Measurements from ENCODE around the gene ANKRD12. TPM values are rescaled to one million over a fixed set of nuclear protein-coding genes. Genes with fewer than 3 reads are reported as not detected.

ANKRD12 gene
- polyA plus RNA-seq, 3 donors from 2014 or later: 8.8 to 69.7 (median 35.7) TPM

GRCh38 chr18:9285604-9286003 lies 149.0 kb downstream of the ANKRD12 start:
- H3K36me3 Mint-ChIP-seq: peaks cover 5 to 16% (median 10%) of the 10 kb centered on the region in 3 donors
- peak overlapping the region in 1 of 6 donors; percentile 44 for H3K27ac Mint-ChIP-seq
- peaks cover 0 to 1% of the 10 kb centered on the region in 2 donors for H3K4me1 Mint-ChIP-seq
- DNase-seq: no peak
- H3K9me3 Mint-ChIP-seq: peaks cover 0 to 2% (median 0%) of the 10 kb centered on the region in 6 donors
- H3K27me3 Mint-ChIP-seq (ENCODE audit: low read depth in 3 of 3): peaks cover 0 to 2% (median 0%) of the 10 kb centered on the region in 3 donors
- no peak overlapping the region for H3K4me3 Mint-ChIP-seq

DNA sequence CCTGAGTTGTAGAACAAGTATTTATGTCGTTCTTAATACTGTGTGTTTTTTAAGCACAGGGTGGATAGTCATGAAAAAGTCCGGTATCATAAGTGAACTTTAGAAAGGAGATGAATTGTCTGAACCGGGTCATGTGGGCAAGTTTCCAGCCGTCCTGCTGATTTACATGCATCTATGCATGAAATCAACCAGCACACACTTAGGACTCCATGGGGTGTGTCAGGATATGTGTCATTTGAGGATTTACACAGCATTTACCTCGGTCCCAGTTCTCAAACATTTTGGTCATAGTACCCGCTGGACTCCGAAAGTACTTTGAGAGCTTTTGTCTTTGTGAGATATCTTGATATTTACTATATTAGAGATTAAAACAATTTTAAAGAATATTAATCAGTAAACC lies 150.5 kb downstream of the ANKRD12 start:
- peaks cover 0 to 2% (median 0%) of the 10 kb centered on the region in 6 donors for H3K9me3 Mint-ChIP-seq
- DNase-seq: no peak
- peaks cover 0 to 17% (median 5%) of the 10 kb centered on the region in 3 donors for H3K36me3 Mint-ChIP-seq
- no peak overlapping the region for H3K4me3 Mint-ChIP-seq
- peaks cover 0 to 1% of the 10 kb centered on the region in 2 donors for H3K4me1 Mint-ChIP-seq
- peak overlapping the region in 1 of 6 donors; percentile 39 for H3K27ac Mint-ChIP-seq
- peaks cover 0 to 3% (median 2%) of the 10 kb centered on the region in 3 donors for H3K27me3 Mint-ChIP-seq (ENCODE audit: low read depth in 3 of 3)

DNA sequence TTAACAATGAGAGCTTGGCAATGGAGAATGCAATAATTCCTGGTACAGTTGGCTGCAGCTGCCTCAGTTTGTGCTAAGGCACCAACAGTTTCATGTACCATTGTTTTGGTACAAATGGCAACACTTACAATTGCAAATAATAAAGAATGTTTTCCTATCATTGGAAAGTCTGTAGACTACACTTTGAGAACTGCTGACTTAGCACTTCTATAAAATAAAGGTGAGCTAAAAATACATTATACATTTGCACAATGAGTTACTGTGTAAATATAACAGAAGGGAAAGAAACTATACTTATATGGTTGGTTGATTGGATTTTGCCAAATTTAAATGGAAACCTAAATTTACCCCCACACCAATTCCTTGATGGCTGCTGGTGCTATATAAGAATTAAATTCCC lies 153.1 kb downstream of the ANKRD12 start:
- Mint-ChIP-seq H3K27me3 (ENCODE audit: low read depth in 3 of 3) (peaks cover 0 to 4% (median 3%) of the 10 kb centered on the region in 3 donors), H3K4me1 (peaks cover 0 to 1% of the 10 kb centered on the region in 2 donors), H3K27ac (no peak overlapping the region), H3K9me3 (peaks cover 2 to 20% (median 13%) of the 10 kb centered on the region in 6 donors), H3K4me3 (no peak overlapping the region), H3K36me3 (peaks cover 10 to 38% (median 12%) of the 10 kb centered on the region in 3 donors)
- no peak for DNase-seq

DNA sequence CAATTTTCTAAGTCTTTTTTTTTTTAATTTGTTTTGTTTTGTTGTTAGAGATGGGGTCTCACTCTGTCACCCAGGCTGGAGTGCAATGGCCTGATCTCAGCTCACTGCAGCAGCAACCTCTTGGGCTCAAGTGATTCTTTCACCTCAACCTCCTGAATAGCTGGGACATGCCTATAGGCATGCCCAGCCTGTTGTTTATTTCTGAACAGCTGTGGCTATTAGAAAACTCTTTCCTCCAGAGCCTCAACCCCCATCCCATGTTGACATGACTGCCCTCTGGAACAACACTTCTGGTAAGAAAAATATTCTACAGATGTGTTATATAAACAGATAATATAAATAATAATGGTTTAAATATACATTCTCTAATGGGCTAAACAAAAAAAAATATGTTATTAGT lies 153.6 kb downstream of the ANKRD12 start:
- H3K27ac Mint-ChIP-seq: no peak overlapping the region

GRCh38 chr18:9292047-9292446 lies 155.5 kb downstream of the ANKRD12 start:
- Mint-ChIP-seq H3K9me3 (peaks cover 2 to 20% (median 13%) of the 10 kb centered on the region in 6 donors), H3K36me3 (peaks cover 10 to 33% (median 12%) of the 10 kb centered on the region in 3 donors), H3K4me1 (peaks cover 0 to 1% of the 10 kb centered on the region in 2 donors), H3K4me3 (no peak overlapping the region), H3K27me3 (ENCODE audit: low read depth in 3 of 3) (peaks cover 0 to 4% (median 3%) of the 10 kb centered on the region in 3 donors), H3K27ac (no peak overlapping the region)
- no peak for DNase-seq

More for the DNA sequence above, 153.6 kb downstream of the ANKRD12 start:
- Mint-ChIP-seq H3K36me3 (peaks cover 10 to 38% (median 12%) of the 10 kb centered on the region in 3 donors), H3K9me3 (peaks cover 2 to 20% (median 13%) of the 10 kb centered on the region in 6 donors), H3K4me3 (no peak overlapping the region), H3K4me1 (peaks cover 0 to 1% of the 10 kb centered on the region in 2 donors), H3K27me3 (ENCODE audit: low read depth in 3 of 3) (peaks cover 0 to 4% (median 3%) of the 10 kb centered on the region in 3 donors)
- DNase-seq: no peak

DNA sequence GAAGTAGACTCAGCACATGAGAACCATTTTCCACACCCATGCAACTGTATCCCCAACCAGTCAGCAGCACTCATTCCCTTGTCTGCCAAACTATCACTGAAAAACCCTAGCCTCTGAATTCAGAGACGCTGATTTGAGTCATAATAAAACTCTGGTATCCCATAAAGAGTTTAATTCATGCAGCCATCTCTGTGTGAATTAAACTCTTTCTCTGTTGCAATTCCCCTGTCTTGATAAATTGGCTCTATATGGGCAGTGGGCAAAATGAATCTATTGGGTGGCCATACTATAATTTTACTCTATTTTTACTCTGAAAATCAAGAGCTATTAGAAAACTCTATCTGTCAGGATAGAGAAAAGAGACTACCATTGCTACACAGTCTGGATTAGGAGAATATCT lies 157.4 kb downstream of the ANKRD12 start:
- Mint-ChIP-seq H3K9me3 (peaks cover 0 to 20% (median 13%) of the 10 kb centered on the region in 6 donors), H3K36me3 (peaks cover 10 to 30% (median 12%) of the 10 kb centered on the region in 3 donors), H3K4me3 (no peak overlapping the region), H3K27ac (no peak overlapping the region), H3K4me1 (no peaks in the 10 kb centered on the region), H3K27me3 (ENCODE audit: low read depth in 3 of 3) (peaks cover 0 to 3% (median 2%) of the 10 kb centered on the region in 3 donors)
- no peak for DNase-seq

DNA sequence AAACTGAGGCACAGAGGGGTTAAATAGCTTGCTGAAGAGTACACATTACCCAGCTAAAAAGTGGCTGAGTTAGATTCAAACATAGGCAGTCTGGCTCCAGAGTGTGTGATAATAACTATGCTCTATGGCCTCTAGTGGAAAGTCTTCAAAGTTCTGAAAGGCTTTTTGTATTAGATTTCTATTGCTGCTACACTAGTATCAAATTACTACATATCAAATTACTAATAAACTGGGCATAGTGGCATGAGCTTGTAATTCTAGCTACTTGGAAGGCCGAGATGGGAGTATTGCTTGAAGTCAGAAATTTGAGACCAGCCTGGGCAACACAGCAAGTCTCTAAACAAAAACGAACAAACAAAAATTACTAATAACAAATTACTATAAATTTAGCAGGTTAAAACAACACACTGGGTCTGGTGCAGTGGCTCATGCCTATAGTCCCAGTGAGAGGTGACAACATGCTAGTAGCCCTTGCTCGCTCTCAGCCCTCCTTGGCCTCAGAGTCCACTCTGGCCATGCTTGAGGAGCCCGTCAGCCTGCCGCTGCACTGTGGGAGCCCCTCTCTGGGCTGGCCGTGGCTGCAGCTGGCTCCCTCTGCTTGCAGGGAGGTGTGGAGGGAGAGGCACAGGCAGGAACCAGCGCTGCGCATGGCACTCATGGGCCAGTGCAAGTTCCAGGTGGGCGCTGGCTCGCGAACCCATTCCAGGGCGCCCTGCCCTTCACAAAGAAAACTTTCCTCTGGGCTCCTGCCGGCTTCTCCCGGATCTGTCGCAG lies 159.8 kb downstream of the ANKRD12 start:
- Mint-ChIP-seq H3K27me3 (ENCODE audit: low read depth in 3 of 3) (peaks cover 0 to 6% (median 2%) of the 10 kb centered on the region in 3 donors), H3K36me3 (peaks cover 10 to 26% (median 12%) of the 10 kb centered on the region in 3 donors), H3K27ac (no peak overlapping the region), H3K9me3 (peaks cover 0 to 20% (median 13%) of the 10 kb centered on the region in 6 donors), H3K4me1 (no peaks in the 10 kb centered on the region), H3K4me3 (no peak overlapping the region)
- no peak for DNase-seq

DNA sequence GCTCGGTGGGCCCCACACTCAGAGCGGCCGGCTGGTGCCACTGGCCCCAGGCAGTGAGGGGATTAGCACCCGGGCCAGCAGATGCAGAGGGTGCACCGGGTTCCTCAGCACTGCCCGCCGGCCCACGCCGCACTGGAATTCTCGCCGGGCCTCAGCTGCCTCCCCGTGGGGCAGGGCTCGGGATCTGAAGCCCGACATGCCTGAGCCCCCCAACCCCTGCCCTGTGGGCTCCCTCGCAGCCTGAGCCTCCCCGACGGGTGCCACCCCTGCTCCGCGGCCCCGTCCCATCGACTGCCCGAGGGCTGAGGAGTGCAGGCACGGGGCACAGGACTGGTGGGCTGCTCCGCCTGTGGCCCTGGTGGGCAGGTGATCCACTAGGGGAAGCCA lies 160.4 kb downstream of the ANKRD12 start:
- H3K4me3 Mint-ChIP-seq: no peak overlapping the region
- no peaks in the 10 kb centered on the region for H3K4me1 Mint-ChIP-seq
- DNase-seq: no peak
- peaks cover 0 to 25% (median 13%) of the 10 kb centered on the region in 6 donors for H3K9me3 Mint-ChIP-seq
- no peak overlapping the region for H3K27ac Mint-ChIP-seq
- peaks cover 10 to 21% (median 12%) of the 10 kb centered on the region in 3 donors for H3K36me3 Mint-ChIP-seq
- peaks cover 0 to 3% (median 2%) of the 10 kb centered on the region in 3 donors for H3K27me3 Mint-ChIP-seq (ENCODE audit: low read depth in 3 of 3)

DNA sequence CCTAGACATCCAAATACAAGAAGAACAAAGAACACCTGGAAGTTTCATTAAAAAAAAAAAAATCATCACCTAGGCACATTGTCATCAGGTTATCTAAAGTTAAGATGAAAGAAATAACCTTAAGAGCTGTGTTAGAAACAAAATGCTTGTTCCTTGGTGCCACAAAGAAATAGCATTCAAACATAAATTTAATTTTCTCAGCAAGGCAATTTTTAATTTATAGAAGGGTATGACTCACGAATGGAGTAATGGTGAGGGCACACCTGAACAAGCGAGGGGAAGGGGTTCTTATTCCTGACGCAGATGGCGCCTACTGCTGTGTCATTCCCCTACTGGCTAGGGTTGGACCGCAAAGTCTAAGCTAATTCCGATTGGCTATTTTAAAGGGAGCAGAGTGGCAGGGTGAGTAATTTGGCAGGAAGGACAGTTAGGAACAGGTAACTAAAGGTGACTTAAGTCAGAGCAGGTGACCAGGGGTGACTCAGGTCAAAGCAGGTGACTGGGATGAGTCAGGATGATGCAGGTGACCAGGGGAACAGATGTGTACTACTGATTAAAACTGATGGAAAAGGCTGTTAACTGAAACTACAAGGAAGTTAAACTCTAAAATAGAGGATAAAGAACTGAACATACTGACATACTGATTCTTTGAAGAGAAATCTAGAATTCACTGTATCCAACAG lies 167.9 kb downstream of the ANKRD12 start:
- Mint-ChIP-seq H3K4me3 (no peak overlapping the region), H3K36me3 (peaks cover 0 to 23% (median 12%) of the 10 kb centered on the region in 3 donors), H3K4me1 (no peaks in the 10 kb centered on the region), H3K9me3 (peaks cover 16 to 49% (median 36%) of the 10 kb centered on the region in 6 donors), H3K27ac (no peak overlapping the region), H3K27me3 (ENCODE audit: low read depth in 3 of 3) (peaks cover 3 to 11% (median 9%) of the 10 kb centered on the region in 3 donors)
- no peak for DNase-seq

GRCh38 chr18:9319333-9319732 lies 182.8 kb downstream of the ANKRD12 start:
- H3K4me1 Mint-ChIP-seq: no peaks in the 10 kb centered on the region
- H3K27ac Mint-ChIP-seq: no peak overlapping the region
- peaks cover 0 to 5% (median under 1%) of the 10 kb centered on the region in 6 donors for H3K9me3 Mint-ChIP-seq
- DNase-seq: no peak
- no peaks in the 10 kb centered on the region for H3K36me3 Mint-ChIP-seq
- H3K27me3 Mint-ChIP-seq (ENCODE audit: low read depth in 3 of 3): peaks cover 0 to 4% (median 4%) of the 10 kb centered on the region in 3 donors
- H3K4me3 Mint-ChIP-seq: no peak overlapping the region

GRCh38 chr18:9321017-9321452 lies 184.5 kb downstream of the ANKRD12 start:
- Mint-ChIP-seq H3K36me3 (no peaks in the 10 kb centered on the region), H3K27me3 (ENCODE audit: low read depth in 3 of 3) (peaks cover 4 to 7% (median 4%) of the 10 kb centered on the region in 3 donors), H3K9me3 (peaks cover 0 to 5% (median under 1%) of the 10 kb centered on the region in 6 donors), H3K4me1 (no peaks in the 10 kb centered on the region), H3K4me3 (no peak overlapping the region), H3K27ac (no peak overlapping the region)
- no peak for DNase-seq

- peaks cover 0 to 5% (median under 1%) of the 10 kb centered on the region in 6 donors for H3K9me3 Mint-ChIP-seq
Observed at GRCh38 chr18:9321736-9322135, 185.2 kb downstream of the ANKRD12 start.

DNA sequence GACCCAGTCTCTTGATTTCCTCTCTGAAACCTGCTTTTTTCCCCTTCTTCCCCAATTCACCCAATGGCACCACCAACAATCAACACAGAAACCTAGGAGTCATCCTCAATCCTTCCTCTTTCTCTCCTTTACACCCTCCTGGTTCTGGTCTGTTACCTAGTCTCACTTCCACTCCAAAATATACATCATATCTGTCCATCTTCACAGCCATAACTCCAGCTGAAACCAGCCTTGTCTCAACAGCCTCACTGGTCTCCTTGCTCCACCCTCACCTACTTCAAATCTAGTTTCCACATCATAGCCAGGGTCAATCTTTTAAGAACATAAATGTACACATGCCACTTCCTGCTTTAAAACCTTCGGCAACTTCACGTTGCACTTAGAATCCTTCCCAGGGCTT lies 186.2 kb downstream of the ANKRD12 start:
- H3K4me3 Mint-ChIP-seq: no peak overlapping the region
- no peak overlapping the region for H3K27ac Mint-ChIP-seq
- H3K4me1 Mint-ChIP-seq: no peaks in the 10 kb centered on the region
- no peak for DNase-seq
- H3K27me3 Mint-ChIP-seq (ENCODE audit: low read depth in 3 of 3): peaks cover 4 to 7% (median 4%) of the 10 kb centered on the region in 3 donors
- H3K36me3 Mint-ChIP-seq: no peaks in the 10 kb centered on the region
- peaks cover 0 to 5% (median under 1%) of the 10 kb centered on the region in 6 donors for H3K9me3 Mint-ChIP-seq

More at GRCh38 chr18:9321736-9322135, 185.2 kb downstream of the ANKRD12 start:
- no peak overlapping the region for H3K27ac Mint-ChIP-seq
- no peaks in the 10 kb centered on the region for H3K4me1 Mint-ChIP-seq
- H3K36me3 Mint-ChIP-seq: no peaks in the 10 kb centered on the region
- no peak overlapping the region for H3K4me3 Mint-ChIP-seq
- no peak for DNase-seq
- H3K27me3 Mint-ChIP-seq (ENCODE audit: low read depth in 3 of 3): peaks cover 4 to 7% (median 4%) of the 10 kb centered on the region in 3 donors
